Measurements from ENCODE around the gene CYP19A1.

DNA sequence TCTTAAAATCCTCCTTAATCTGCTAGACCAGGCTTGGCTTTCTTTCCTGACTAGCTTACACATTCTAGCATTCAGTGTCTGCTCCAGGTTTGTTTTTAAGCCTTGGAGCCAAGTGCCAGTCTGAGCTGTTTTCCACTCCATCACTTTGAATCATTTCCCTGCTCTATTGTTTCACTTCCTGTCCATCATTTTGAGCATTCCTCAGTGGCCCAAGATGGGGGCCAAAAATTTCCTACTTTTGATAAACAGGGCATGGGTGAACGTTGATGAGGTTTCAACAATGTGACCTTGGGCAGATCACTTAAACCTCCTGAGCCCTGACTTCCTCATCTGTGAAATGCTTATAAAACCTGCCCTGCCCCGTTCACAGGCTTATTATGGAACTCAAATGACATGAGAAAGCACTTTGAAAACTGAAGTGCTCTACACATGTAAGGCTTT is 4.4 kb downstream of the CYP19A1 start:
- TF ChIP-seq PATZ1 (tag by site-specific recombination; IDR thresholded peaks at IDR 0.05), result no peak
- TF ChIP-seq CTCF (tag by site-specific recombination; IDR thresholded peaks at IDR 0.05), result no peak
- TF ChIP-seq ZNF623 (tag by site-specific recombination; IDR thresholded peaks at IDR 0.05), result no peak
- TF ChIP-seq, protein P1, sequence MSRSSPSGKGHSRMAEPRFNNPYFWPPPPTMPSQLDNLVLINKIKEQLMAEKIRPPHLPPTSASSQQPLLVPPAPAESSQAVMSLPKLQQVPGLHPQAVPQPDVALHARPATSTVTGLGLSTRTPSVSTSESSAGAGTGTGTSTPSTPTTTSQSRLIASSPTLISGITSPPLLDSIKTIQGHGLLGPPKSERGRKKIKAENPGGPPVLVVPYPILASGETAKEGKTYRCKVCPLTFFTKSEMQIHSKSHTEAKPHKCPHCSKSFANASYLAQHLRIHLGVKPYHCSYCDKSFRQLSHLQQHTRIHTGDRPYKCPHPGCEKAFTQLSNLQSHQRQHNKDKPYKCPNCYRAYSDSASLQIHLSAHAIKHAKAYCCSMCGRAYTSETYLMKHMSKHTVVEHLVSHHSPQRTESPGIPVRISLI (tag by site-specific recombination; IDR thresholded peaks at IDR 0.05), result no peak
- TF ChIP-seq ZNF747 (tag by site-specific recombination; IDR thresholded peaks at IDR 0.05), result no peak
- no peak for TF ChIP-seq ZNF549 (tag by site-specific recombination; IDR thresholded peaks at IDR 0.05)
- TF ChIP-seq ZBTB21 (tag by site-specific recombination; IDR thresholded peaks at IDR 0.05), result no peak
- TF ChIP-seq, protein P2, sequence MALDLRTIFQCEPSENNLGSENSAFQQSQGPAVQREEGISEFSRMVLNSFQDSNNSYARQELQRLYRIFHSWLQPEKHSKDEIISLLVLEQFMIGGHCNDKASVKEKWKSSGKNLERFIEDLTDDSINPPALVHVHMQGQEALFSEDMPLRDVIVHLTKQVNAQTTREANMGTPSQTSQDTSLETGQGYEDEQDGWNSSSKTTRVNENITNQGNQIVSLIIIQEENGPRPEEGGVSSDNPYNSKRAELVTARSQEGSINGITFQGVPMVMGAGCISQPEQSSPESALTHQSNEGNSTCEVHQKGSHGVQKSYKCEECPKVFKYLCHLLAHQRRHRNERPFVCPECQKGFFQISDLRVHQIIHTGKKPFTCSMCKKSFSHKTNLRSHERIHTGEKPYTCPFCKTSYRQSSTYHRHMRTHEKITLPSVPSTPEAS (tag by site-specific recombination; IDR thresholded peaks at IDR 0.05), result no peak
- no peak for TF ChIP-seq ZNF670 (tag by site-specific recombination; IDR thresholded peaks at IDR 0.05; ENCODE audit: low read depth)
